ENCODE measurements around the gene HID1.
A peak's percentile ranks its signal among the peaks of the same experiment; 100 is the strongest.
"Not testable (repeated sequence)": the region's sequence is repeated elsewhere in the genome, so short reads cannot be mapped to it uniquely, and the experiment has no call there.

Gene HID1

DNA sequence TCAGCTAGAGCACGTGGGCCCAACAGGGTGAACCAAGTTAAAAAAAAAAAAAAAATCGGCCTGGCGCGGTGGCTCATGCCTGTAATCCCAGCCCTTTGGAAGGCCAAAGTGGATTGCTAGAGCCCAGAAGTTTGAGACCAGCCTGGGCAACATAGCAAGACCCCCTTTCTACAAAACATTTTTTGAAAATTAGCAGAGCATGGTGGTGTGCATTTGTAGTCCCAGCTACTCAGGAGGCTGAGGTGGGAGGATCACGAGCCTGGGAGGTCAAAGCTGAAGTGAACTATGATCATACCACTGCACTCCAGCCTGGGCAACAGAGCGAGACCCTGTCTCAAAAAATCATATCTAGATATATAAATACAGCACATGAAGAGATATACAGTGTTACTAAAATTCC lies 33.5 kb upstream of the HID1 start:
- not testable (repeated sequence) for H3K36me3 Mint-ChIP-seq; H3K9me3 Mint-ChIP-seq; H3K4me3 Mint-ChIP-seq; H3K27ac Mint-ChIP-seq; ATAC-seq (replicated peaks); DNase-seq
- peaks cover 11 to 20% of the 10 kb centered on the region in 2 donors for H3K4me1 Mint-ChIP-seq
- H3K27me3 Mint-ChIP-seq: peaks cover 23 to 43% of the 10 kb centered on the region in 2 donors

DNA sequence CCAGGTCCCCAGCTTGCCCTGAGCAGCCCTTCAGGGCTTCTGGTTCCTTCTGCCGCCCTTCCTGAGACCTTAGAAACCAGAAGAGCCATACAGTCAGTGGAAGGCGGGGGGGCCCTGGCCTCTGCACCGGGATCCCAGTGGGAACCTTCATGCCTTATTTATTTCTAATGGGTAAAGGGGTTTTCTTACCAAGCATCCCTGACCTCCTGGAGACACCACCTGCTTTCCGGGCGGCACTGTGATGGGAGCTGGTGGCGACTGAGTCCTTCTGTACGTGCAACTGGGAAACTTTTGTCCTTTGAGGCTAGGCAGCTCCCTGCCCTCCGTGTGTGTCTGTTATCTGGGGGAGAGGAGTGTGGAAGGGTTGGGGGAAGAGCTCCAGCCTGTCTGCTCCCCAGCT lies 32.7 kb upstream of the HID1 start:
- Mint-ChIP-seq H3K27me3 (peaks cover 23 to 43% of the 10 kb centered on the region in 2 donors), H3K27ac (no peak overlapping the region), H3K4me3 (no peak overlapping the region)

DNA sequence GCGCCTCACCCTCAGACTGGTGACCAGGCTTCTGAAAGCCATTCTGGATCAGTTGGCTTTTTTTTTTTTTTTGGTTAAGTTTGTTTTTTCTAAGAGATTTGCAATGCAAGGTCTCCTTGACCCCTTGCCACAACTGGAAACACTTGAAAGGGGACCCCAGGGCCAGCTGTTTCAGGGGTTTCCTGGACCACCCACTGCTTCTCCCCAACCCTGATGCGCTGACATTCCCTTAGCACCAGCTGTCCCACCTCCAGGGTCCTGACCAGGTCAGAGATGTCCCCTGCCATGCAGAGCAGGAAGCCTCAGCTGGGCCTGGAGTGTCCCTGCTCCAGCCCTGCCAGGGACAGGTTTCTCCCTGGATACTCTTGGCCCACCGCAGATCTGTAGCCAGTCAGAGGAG lies 31.8 kb upstream of the HID1 start:
- H3K27me3 Mint-ChIP-seq: peaks cover 23 to 43% of the 10 kb centered on the region in 2 donors
- H3K4me3 Mint-ChIP-seq: no peak overlapping the region
- no peaks in the 10 kb centered on the region for H3K9me3 Mint-ChIP-seq
- ATAC-seq (replicated peaks): no peak
- H3K4me1 Mint-ChIP-seq: peaks cover 11 to 16% of the 10 kb centered on the region in 2 donors
- H3K36me3 Mint-ChIP-seq: no peaks in the 10 kb centered on the region
- DNase-seq: no peak
- H3K27ac Mint-ChIP-seq: peak overlapping the region; percentile 71

More for the DNA sequence above, 32.7 kb upstream of the HID1 start:
- no peaks in the 10 kb centered on the region for H3K36me3 Mint-ChIP-seq
- H3K4me1 Mint-ChIP-seq: peaks cover 11 to 16% of the 10 kb centered on the region in 2 donors
- ATAC-seq (replicated peaks) (no peak), DNase-seq (no peak)
- H3K9me3 Mint-ChIP-seq: no peaks in the 10 kb centered on the region

DNA sequence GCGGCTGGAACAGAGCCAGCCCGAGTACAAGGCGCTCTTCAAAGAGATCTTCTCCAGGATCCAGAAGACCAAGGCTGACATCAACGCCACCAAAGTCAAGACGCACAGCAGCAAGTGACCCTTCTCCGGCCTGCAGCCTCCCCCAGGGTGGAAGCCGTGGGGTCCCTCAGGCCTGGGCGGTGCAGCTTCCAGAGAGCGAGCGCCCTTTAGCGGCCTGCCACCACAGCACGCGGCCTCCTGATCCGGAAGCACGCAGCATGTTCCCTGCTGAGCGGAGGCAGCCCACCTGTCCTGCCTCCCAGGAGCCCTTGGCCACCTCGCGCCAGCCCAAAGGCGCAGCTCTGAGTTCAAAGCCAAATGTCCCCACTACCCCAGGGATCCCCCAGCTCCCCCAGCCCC lies 31.4 kb upstream of the HID1 start:
- H3K27ac Mint-ChIP-seq: peak overlapping the region; percentile 71
- H3K4me1 Mint-ChIP-seq: peaks cover 11 to 16% of the 10 kb centered on the region in 2 donors
- DNase-seq: no peak
- peaks cover 23 to 43% of the 10 kb centered on the region in 2 donors for H3K27me3 Mint-ChIP-seq
- no peaks in the 10 kb centered on the region for H3K36me3 Mint-ChIP-seq
- no peaks in the 10 kb centered on the region for H3K9me3 Mint-ChIP-seq
- no peak overlapping the region for H3K4me3 Mint-ChIP-seq
- ATAC-seq (replicated peaks): no peak

- Mint-ChIP-seq H3K36me3 (no peaks in the 10 kb centered on the region), H3K27ac (peak overlapping the region; percentile 82), H3K4me3 (no peak overlapping the region), H3K27me3 (peaks cover 23 to 43% of the 10 kb centered on the region in 2 donors), H3K9me3 (no peaks in the 10 kb centered on the region), H3K4me1 (peaks cover 11 to 16% of the 10 kb centered on the region in 2 donors)
- DNase-seq (no peak), ATAC-seq (replicated peaks) (no peak)
These were observed 30.8 kb upstream of the HID1 start for GRCh38 chr17:75003070-75003956.

GRCh38 chr17:75001915-75002843 lies 29.6 kb upstream of the HID1 start:
- Mint-ChIP-seq H3K4me3 (peak overlapping the region; percentile 43 to 63), H3K9me3 (no peaks in the 10 kb centered on the region), H3K27me3 (peaks cover 23 to 41% of the 10 kb centered on the region in 2 donors), H3K27ac (peak overlapping the region; percentile 82), H3K4me1 (peaks cover 11 to 16% of the 10 kb centered on the region in 2 donors), H3K36me3 (no peaks in the 10 kb centered on the region)
- DNase-seq (no peak), ATAC-seq (replicated peaks) (peak; percentile 92 to 93)

GRCh38 chr17:74999523-74999922 lies 27.0 kb upstream of the HID1 start:
- DNase-seq (no peak), ATAC-seq (replicated peaks) (no peak)
- H3K27ac Mint-ChIP-seq: no peak overlapping the region
- peaks cover 11 to 16% of the 10 kb centered on the region in 2 donors for H3K4me1 Mint-ChIP-seq
- H3K36me3 Mint-ChIP-seq: no peaks in the 10 kb centered on the region
- no peaks in the 10 kb centered on the region for H3K9me3 Mint-ChIP-seq
- H3K4me3 Mint-ChIP-seq: no peak overlapping the region
- H3K27me3 Mint-ChIP-seq: peaks cover 9 to 25% of the 10 kb centered on the region in 2 donors

GRCh38 chr17:74998783-74999182 lies 26.2 kb upstream of the HID1 start:
- Mint-ChIP-seq H3K4me3 (no peak overlapping the region), H3K27ac (no peak overlapping the region), H3K9me3 (no peaks in the 10 kb centered on the region), H3K36me3 (no peaks in the 10 kb centered on the region), H3K27me3 (peaks cover 7 to 21% of the 10 kb centered on the region in 2 donors), H3K4me1 (peaks cover 11 to 16% of the 10 kb centered on the region in 2 donors)
- no peak for ATAC-seq (replicated peaks)
- no peak for DNase-seq

- DNase-seq (no peak), ATAC-seq (replicated peaks) (no peak)
- Mint-ChIP-seq H3K27ac (no peak overlapping the region), H3K27me3 (peaks cover 4 to 32% of the 10 kb centered on the region in 2 donors), H3K4me3 (no peak overlapping the region), H3K36me3 (no peaks in the 10 kb centered on the region), H3K9me3 (no peaks in the 10 kb centered on the region), H3K4me1 (peaks cover 0 to 6% of the 10 kb centered on the region in 2 donors)
These were observed 23.3 kb upstream of the HID1 start for GRCh38 chr17:74995847-74996246.

DNA sequence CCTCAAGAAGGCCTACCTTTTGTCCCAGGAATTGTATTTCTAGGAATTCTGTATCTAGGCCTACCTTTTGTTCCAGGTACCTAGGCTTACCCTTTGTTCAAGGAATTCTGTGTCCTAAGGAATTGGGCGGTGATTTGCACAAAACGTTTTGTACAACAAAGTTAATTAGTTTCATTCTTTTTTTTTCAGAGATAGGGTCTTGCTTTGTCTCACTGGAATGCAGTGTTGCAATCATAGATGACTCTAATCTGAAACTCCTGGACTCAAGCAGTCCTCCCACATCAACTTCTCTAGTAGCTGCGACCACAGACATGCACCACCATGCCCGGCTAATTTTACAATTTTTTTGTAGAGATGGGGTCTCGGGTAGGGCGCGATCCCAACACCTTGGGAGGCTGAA lies 21.9 kb upstream of the HID1 start:
- DNase-seq: no peak
- H3K27ac Mint-ChIP-seq: no peak overlapping the region
- peaks cover 5 to 43% of the 10 kb centered on the region in 2 donors for H3K27me3 Mint-ChIP-seq
- no peaks in the 10 kb centered on the region for H3K9me3 Mint-ChIP-seq
- no peaks in the 10 kb centered on the region for H3K36me3 Mint-ChIP-seq
- no peak for ATAC-seq (replicated peaks)
- H3K4me1 Mint-ChIP-seq: peaks cover 0 to 6% of the 10 kb centered on the region in 2 donors
- no peak overlapping the region for H3K4me3 Mint-ChIP-seq

DNA sequence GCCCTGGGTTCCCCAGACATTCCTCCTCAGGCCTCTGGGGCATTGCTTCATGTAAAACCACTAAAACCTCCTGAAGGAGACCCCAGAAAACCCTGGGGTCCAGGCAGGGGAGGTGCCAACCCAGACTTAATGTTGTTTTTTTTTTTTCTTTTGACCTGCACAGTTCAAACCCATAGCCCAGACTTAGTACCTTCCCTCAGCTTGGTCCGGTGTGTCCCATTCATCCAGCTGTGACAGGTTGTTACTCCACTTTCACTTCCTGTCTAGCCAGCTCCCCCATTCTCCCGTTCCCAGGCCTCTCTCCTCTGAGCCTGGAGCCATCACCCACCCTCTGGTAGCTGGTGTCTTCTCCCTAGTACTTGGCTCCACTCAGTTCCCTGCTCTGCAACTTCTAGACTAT lies 19.7 kb upstream of the HID1 start:
- no peak overlapping the region for H3K27ac Mint-ChIP-seq
- ATAC-seq (replicated peaks): no peak

GRCh38 chr17:74990581-74991105 lies 18.1 kb upstream of the HID1 start:
- no peak overlapping the region for H3K27ac Mint-ChIP-seq
- ATAC-seq (replicated peaks): no peak
- H3K27me3 Mint-ChIP-seq: peaks cover 20 to 51% of the 10 kb centered on the region in 2 donors
- H3K4me3 Mint-ChIP-seq: no peak overlapping the region
- no peak for DNase-seq
- peaks cover 7 to 21% of the 10 kb centered on the region in 2 donors for H3K4me1 Mint-ChIP-seq
- H3K36me3 Mint-ChIP-seq: no peaks in the 10 kb centered on the region
- no peaks in the 10 kb centered on the region for H3K9me3 Mint-ChIP-seq

More for the DNA sequence above, 19.7 kb upstream of the HID1 start:
- DNase-seq: no peak
- H3K27me3 Mint-ChIP-seq: peaks cover 17 to 55% of the 10 kb centered on the region in 2 donors
- H3K4me3 Mint-ChIP-seq: no peak overlapping the region
- H3K4me1 Mint-ChIP-seq: peaks cover 2 to 13% of the 10 kb centered on the region in 2 donors
- no peaks in the 10 kb centered on the region for H3K36me3 Mint-ChIP-seq
- no peaks in the 10 kb centered on the region for H3K9me3 Mint-ChIP-seq

DNA sequence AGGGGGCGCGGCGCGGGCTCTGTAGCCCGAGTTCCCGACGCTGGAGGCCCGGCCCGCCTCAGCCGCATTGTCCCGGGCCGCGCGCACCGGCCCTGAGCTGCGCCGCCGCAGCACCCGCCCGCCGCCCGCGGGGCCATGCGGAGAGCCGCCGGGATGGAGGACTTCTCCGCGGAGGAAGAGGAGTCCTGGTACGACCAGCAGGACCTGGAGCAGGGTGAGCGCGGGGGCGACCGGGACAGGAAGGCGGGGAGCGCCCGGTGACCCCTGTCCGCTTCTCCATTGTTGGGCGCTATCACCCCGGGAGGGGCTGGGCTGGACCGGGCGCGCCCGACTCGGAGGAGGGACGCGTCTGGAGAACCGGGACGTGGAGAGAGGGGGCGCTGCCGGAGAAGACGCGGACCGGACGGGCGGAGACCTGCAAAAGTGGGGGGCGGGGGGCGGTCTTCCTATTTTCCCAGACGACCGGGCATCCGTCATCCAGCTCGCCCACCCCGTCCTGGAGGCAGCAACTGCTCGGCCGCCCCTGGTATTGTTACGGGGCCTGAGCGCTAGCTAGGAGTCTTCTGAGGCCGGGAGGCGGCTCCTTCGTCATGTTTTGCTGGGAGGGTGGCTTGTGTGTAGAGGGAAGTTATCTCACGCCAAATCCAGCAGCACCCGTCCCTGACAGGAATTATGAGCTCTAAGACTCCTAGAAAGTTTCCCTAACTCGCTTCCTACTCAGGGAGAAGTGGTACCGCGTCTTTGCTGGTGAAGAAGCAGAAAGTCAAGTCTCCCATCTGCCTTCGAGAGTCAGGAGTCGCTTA lies 15.6 kb upstream of the HID1 start:
- DNase-seq (no peak), ATAC-seq (replicated peaks) (peak; percentile 69)
- Mint-ChIP-seq H3K4me3 (peak overlapping the region; percentile 69 to 81), H3K27ac (no peak overlapping the region), H3K9me3 (no peaks in the 10 kb centered on the region), H3K4me1 (peaks cover 7 to 21% of the 10 kb centered on the region in 2 donors), H3K27me3 (peaks cover 23 to 57% of the 10 kb centered on the region in 2 donors), H3K36me3 (no peaks in the 10 kb centered on the region)
